Measurements from ENCODE around the gene KIF26A.

DNA sequence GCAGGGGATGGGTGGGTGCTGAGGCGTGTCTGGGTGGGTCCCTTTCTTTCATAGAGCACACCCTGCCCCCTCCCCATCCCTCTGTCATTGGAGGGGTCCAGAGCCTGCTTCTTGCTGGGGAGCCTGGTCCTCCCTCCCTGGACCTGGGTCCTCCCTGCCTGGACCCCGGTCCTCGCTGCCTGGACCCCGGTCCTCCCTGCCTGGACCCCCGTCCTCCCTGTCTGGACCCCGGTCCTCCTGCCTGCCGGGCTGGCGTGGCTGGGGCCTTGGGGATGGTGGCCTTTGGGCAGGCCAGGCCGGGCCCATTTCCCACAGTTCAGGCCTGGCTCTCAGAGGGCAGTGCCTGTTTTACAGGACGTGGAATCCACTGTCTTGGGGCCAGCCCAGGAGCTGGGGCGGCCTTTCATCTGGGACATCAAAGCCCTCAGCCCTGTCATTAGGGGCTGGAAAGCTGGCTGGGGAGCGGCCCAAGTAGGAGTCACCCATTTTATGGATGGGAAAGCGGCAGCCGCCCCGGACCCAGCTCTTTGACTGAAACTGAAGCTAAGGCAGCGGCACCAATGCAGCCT lies 44.6 kb downstream of the KIF26A start:
- TF ChIP-seq ZNF350 (tag by site-specific recombination; IDR thresholded peaks at IDR 0.05) (no peak), ELK4 (IDR thresholded peaks at IDR 0.05; ENCODE audit: borderline replicate concordance, low read depth, low read length) (no peak), ZNF133 (tag by site-specific recombination; IDR thresholded peaks at IDR 0.05) (no peak), CTCF (tag by site-specific recombination; IDR thresholded peaks at IDR 0.05) (no peak), ZNF132 (tag by site-specific recombination; IDR thresholded peaks at IDR 0.05; ENCODE audit: borderline replicate concordance) (no peak), ZBTB11 (tag by site-specific recombination; conservative IDR thresholded peaks at IDR 0.05; ENCODE audit: low read depth) (no peak)
- TF ChIP-seq, protein P1, sequence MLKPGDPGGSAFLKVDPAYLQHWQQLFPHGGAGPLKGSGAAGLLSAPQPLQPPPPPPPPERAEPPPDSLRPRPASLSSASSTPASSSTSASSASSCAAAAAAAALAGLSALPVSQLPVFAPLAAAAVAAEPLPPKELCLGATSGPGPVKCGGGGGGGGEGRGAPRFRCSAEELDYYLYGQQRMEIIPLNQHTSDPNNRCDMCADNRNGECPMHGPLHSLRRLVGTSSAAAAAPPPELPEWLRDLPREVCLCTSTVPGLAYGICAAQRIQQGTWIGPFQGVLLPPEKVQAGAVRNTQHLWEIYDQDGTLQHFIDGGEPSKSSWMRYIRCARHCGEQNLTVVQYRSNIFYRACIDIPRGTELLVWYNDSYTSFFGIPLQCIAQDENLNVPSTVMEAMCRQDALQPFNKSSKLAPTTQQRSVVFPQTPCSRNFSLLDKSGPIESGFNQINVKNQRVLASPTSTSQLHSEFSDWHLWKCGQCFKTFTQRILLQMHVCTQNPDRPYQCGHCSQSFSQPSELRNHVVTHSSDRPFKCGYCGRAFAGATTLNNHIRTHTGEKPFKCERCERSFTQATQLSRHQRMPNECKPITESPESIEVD (tag by site-specific recombination; IDR thresholded peaks at IDR 0.05): no peak

Data from HEK293 (cell line).